Hepatocyte (in vitro differentiated cells): ENCODE data around the gene RALBP1. TPM values are rescaled to one million over a fixed set of nuclear protein-coding genes. Genes with fewer than 3 reads are reported as not detected.

Experiments used
- DNase-seq: peaks from one replicate; pipeline ENCODE4 v3.0.0-alpha.2; 2016; ENCODE audit warnings: low spot score
- H2AFZ ChIP-seq: fragments of 200-600 bp; sonication (generic); 2 replicates; pipeline ENCODE4 v1.6.0; 2016; ENCODE audit warnings: antibody characterized with exemption, mild to moderate bottlenecking
- H3K27ac ChIP-seq: fragments of 200-600 bp; sonication (generic); 2 replicates; pipeline ENCODE4 v1.5.1; 2016; ENCODE audit warnings: mild to moderate bottlenecking
- H3K27me3 ChIP-seq: fragments of 200-600 bp; sonication (generic); 2 replicates; pipeline ENCODE4 v1.6.1; 2016
- H3K36me3 ChIP-seq: fragments of 200-600 bp; sonication (generic); replicated peaks from 2 replicates; pipeline ENCODE4 v1.5.1; 2016; ENCODE audit warnings: low read depth; ENCODE audit not compliant: insufficient read depth
- H3K4me1 ChIP-seq: fragments of 200-600 bp; sonication (generic); 2 replicates; pipeline ENCODE4 v1.5.1; 2016; ENCODE audit warnings: mild to moderate bottlenecking, moderate library complexity; ENCODE audit not compliant: insufficient read depth
- H3K4me2 ChIP-seq: fragments of 200-600 bp; sonication (generic); 2 replicates; pipeline ENCODE4 v1.6.0; 2016
- H3K4me3 ChIP-seq: fragments of 200-600 bp; sonication (generic); 2 replicates; pipeline ENCODE4 v1.5.1; 2016; ENCODE audit warnings: mild to moderate bottlenecking
- H3K79me2 ChIP-seq: fragments of 200-600 bp; sonication (generic); 2 replicates; pipeline ENCODE4 v1.6.0; 2017; ENCODE audit warnings: mild to moderate bottlenecking
- H3K9me2 ChIP-seq: fragments of 200-600 bp; sonication (generic); replicated peaks from 2 replicates; pipeline ENCODE4 v1.6.0; 2017; ENCODE audit warnings: mild to moderate bottlenecking; ENCODE audit not compliant: insufficient read depth
- H3K9me3 ChIP-seq: fragments of 200-600 bp; sonication (generic); 2 replicates; pipeline ENCODE4 v1.5.1; 2016; ENCODE audit warnings: low read depth, mild to moderate bottlenecking
- H4K20me1 ChIP-seq: fragments of 200-600 bp; sonication (generic); 2 replicates; pipeline ENCODE4 v1.6.0; 2016; ENCODE audit warnings: mild to moderate bottlenecking; ENCODE audit not compliant: insufficient read depth, poor library complexity, severe bottlenecking
- CTCF ChIP-seq: fragments of 200-600 bp; sonication (generic); IDR thresholded peaks from 2 replicates; pipeline ENCODE4 v1.5.1; 2016; ENCODE audit warnings: antibody characterized with exemption, mild to moderate bottlenecking; ENCODE audit not compliant: poor library complexity
- EZH2 ChIP-seq: fragments of 200-600 bp; sonication (generic); IDR thresholded peaks from 2 replicates; pipeline ENCODE4 v1.6.1; 2016; ENCODE audit warnings: antibody characterized with exemption, mild to moderate bottlenecking, borderline replicate concordance
- EZH2phosphoT487 ChIP-seq: fragments of 200-600 bp; sonication (generic); IDR thresholded peaks from one replicate; pipeline ENCODE4 v1.6.1; 2018; ENCODE audit warnings: antibody characterized with exemption, mild to moderate bottlenecking, low read depth, moderate library complexity; ENCODE audit not compliant: unreplicated experiment, severe bottlenecking
- WGBS: methylation state at CpG from one replicate; pipeline ENCODE4 v1.1.6; 2016; ENCODE audit warnings: low lambda C conversion rate; ENCODE audit errors: missing lambda C conversion rate; 5-methylcytosine and 5-hydroxymethylcytosine counted together
- polyA plus RNA-seq: library from polyadenylated mRNA; unstranded; fragments of >200 nt; fragmentation: Nextera tagmentation; extraction: Ambion mirVana; gene quantifications from 2 replicates; pipeline ENCODE4 v1.2.1, GENCODE V29; 2016
- total RNA-seq: library from RNA; depleted of rRNA; stranded (reverse); fragments of >200 nt; gene quantifications from 2 replicates; pipeline ENCODE4 v1.2.3, GENCODE V29; 2014

Gene RALBP1
- total and polyA plus RNA-seq, 2 experiments from 2014 or later = 41.3 to 55.0 TPM

DNA sequence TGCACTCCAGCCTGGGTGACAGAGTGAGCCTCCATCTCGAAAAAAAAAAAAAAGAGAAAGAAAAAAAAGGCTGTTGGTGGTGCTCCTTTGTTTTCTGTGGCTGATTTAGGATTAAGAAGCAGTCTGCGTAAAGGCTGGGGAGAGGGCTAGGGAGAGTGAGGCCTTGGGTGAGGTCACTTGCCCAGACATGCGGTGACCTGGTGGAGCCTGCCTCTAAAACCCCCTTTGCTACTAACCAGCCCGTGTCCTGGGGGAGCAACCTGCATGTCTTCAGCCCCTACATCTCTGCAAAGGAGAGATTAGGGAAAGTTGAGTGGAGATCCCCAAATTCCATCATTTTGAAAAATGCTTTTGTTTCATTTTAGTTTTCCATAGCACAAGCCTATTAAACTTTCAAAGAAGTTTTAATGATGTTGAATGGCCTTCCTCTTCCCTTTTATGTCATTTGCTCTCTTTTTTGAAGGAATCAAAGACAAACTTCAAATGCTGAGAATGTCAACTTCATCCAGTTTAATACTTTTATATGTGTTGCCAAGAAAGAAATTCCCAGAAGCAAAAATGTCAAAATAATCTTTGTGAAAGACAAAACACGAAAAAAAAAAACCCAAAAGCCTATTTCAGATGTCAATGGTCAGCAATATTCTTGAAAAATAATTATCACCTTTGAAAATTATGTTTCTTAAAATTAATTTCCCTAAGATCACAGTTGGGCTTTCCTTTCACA is 38.9 kb upstream of the RALBP1 start:
- H3K27me3 ChIP-seq = no peaks in the 10 kb centered on the region
- no peak overlapping the region for H3K4me2 ChIP-seq
- H3K9me3 ChIP-seq = no peaks in the 10 kb centered on the region
- no peaks in the 10 kb centered on the region for H4K20me1 ChIP-seq
- 78% methylated on average over 5 of the region's 5 CpGs for WGBS
- no peaks in the 10 kb centered on the region for H3K36me3 ChIP-seq
- H3K4me3 ChIP-seq = no peak overlapping the region
- H2AFZ ChIP-seq = no peak overlapping the region
- no peak for DNase-seq
- no peaks in the 10 kb centered on the region for H3K79me2 ChIP-seq
- no peak for TF ChIP-seq EZH2phosphoT487
- TF ChIP-seq EZH2 = no peak
- peaks cover 4% of the 10 kb centered on the region for H3K4me1 ChIP-seq
- H3K27ac ChIP-seq = no peak overlapping the region
- no peaks in the 10 kb centered on the region for H3K9me2 ChIP-seq

DNA sequence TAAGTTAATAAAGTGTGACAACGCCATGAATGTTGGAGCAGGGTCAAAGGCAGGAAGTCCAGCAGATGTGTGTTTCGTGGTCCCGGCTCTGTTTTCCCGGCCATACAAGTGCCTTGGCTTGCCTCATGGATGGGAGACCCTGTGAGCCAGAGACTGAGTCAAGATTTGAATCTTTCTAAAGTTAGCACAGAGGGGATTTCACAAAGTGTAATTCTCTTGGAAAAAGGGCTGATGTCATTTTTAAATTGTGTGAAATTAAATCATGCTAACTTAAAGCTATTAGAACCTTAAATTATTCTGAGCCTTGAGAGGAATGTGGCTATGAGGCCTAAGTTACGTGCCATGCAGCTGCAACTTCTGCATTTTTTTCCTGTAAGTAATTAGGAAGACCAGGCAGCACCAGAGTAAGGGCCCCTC is 38.3 kb upstream of the RALBP1 start:
- no peak for DNase-seq
- no peaks in the 10 kb centered on the region for H3K27me3 ChIP-seq
- H3K9me3 ChIP-seq = no peaks in the 10 kb centered on the region
- no peak overlapping the region for H3K27ac ChIP-seq
- no peaks in the 10 kb centered on the region for H3K79me2 ChIP-seq
- no peak overlapping the region for H2AFZ ChIP-seq
- peaks cover 4% of the 10 kb centered on the region for H3K4me1 ChIP-seq
- 66% methylated on average over 5 of the region's 5 CpGs for WGBS
- TF ChIP-seq EZH2 (no peak), EZH2phosphoT487 (no peak), CTCF (no peak)
- no peak overlapping the region for H3K4me3 ChIP-seq
- H3K4me2 ChIP-seq = no peak overlapping the region
- H3K9me2 ChIP-seq = no peaks in the 10 kb centered on the region
- no peaks in the 10 kb centered on the region for H4K20me1 ChIP-seq
- H3K36me3 ChIP-seq = no peaks in the 10 kb centered on the region

DNA sequence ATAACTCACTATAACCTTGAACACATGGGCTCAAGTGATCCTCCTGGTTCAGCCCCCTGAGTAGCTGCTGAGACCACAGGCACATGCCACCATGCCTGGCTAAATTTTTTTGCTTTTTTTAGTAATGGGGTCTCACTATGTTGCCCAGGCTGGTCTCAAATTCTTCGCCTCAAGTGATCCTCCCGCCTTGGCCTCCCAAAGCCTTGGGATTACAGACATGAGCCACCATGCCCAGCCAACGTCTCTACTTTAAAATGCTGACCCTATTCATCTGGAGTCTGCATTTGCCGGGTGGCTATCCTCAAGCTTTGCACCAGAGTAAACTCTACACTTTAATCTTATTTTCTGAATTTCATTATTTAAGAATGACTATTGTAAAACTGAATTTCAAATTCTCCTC is 37.6 kb upstream of the RALBP1 start:
- H3K4me3 ChIP-seq = no peak overlapping the region
- DNase-seq = no peak
- peaks cover 4% of the 10 kb centered on the region for H3K4me1 ChIP-seq
- no peaks in the 10 kb centered on the region for H3K36me3 ChIP-seq
- no peaks in the 10 kb centered on the region for H3K27me3 ChIP-seq
- 93% methylated on average over 4 of the region's 4 CpGs for WGBS
- TF ChIP-seq EZH2 (no peak), EZH2phosphoT487 (no peak), CTCF (no peak)
- H3K27ac ChIP-seq = no peak overlapping the region
- H3K79me2 ChIP-seq = no peaks in the 10 kb centered on the region
- no peaks in the 10 kb centered on the region for H3K9me2 ChIP-seq
- H3K4me2 ChIP-seq = no peak overlapping the region
- no peaks in the 10 kb centered on the region for H4K20me1 ChIP-seq
- H2AFZ ChIP-seq = no peak overlapping the region
- H3K9me3 ChIP-seq = no peaks in the 10 kb centered on the region

DNA sequence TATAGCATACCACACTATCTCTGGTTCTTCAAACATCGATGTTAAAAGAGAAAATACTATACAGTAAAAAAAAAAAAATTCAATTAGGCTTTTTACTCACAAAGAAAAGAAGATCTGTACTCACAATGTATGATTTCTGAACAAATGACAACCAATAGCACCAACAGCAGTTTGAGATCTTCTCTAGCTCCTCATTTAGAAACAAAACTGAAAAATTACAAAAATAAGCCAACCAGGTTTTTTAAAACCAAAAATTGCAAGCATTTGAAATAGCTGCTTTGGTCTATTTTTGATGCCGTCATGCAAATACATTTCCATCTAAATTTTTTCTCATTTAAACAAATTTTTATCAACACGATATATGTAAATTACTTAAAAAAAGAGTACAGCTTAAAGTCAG is 34.3 kb upstream of the RALBP1 start:
- Histone ChIP-seq H3K79me2 (no peaks in the 10 kb centered on the region), H3K4me3 (no peak overlapping the region), H2AFZ (no peak overlapping the region), H3K4me2 (no peak overlapping the region), H3K9me2 (no peaks in the 10 kb centered on the region), H3K27me3 (no peaks in the 10 kb centered on the region), H3K4me1 (no peaks in the 10 kb centered on the region), H3K9me3 (no peaks in the 10 kb centered on the region), H4K20me1 (no peaks in the 10 kb centered on the region), H3K36me3 (no peaks in the 10 kb centered on the region), H3K27ac (no peak overlapping the region)
- DNase-seq = no peak
- TF ChIP-seq EZH2phosphoT487 (no peak), CTCF (no peak), EZH2 (no peak)
- 93% methylated on average over 3 of the region's 3 CpGs for WGBS
